Progenitor cell of endocrine pancreas (in vitro differentiated cells): Measurements from ENCODE around the gene TM4SF1. TPM values are rescaled to one million over a fixed set of nuclear protein-coding genes. Genes with fewer than 3 reads are reported as not detected.
"Not testable (repeated sequence)": the region's sequence is repeated elsewhere in the genome, so short reads cannot be mapped to it uniquely, and the experiment has no call there.

Experiments used
- DNase-seq: peaks from one replicate; pipeline ENCODE4 v3.0.0; 2021; ENCODE audit warnings: low spot score; ENCODE audit not compliant: unreplicated experiment
- H3K27ac Mint-ChIP-seq: 2 replicates; pipeline ENCODE4 v1.8.0; 2021; ENCODE audit warnings: mild to moderate bottlenecking, moderate library complexity, mixed read lengths
- H3K27me3 Mint-ChIP-seq: 2 replicates; pipeline ENCODE4 v1.8.0; 2021; ENCODE audit warnings: mixed read lengths
- H3K36me3 Mint-ChIP-seq: 2 replicates; pipeline ENCODE4 v1.8.0; 2022; ENCODE audit warnings: mixed read lengths; ENCODE audit not compliant: insufficient read depth
- H3K4me1 Mint-ChIP-seq: 2 replicates; pipeline ENCODE4 v1.8.0; 2021; ENCODE audit warnings: low read depth, mixed read lengths
- H3K4me3 Mint-ChIP-seq: 2 replicates; pipeline ENCODE4 v1.8.0; 2021; ENCODE audit warnings: low read depth, mild to moderate bottlenecking, moderate library complexity, mixed read lengths
- H3K9me3 Mint-ChIP-seq: 2 replicates; pipeline ENCODE4 v1.8.0; 2021; ENCODE audit warnings: low read depth, mixed read lengths
- CTCF ChIP-seq: fragments of 200-600 bp; sonication (generic); IDR thresholded peaks from one replicate; pipeline ENCODE4 v1.5.0; 2021; ENCODE audit warnings: antibody characterized with exemption, mild to moderate bottlenecking; ENCODE audit not compliant: unreplicated experiment
- total RNA-seq: library from RNA; stranded (reverse); gene quantifications from 2 replicates; pipeline ENCODE4 v1.2.1, GENCODE V29; 2021

Gene TM4SF1
- total RNA-seq, 1 donor from 2014 or later = 2.1 TPM

- no peak for DNase-seq
- no peak for TF ChIP-seq CTCF
- peaks cover 8% of the 10 kb centered on the region for H3K36me3 Mint-ChIP-seq
- H3K27me3 Mint-ChIP-seq = no peaks in the 10 kb centered on the region
- peaks cover 39% of the 10 kb centered on the region for H3K4me1 Mint-ChIP-seq
- peak overlapping the region; percentile 83 for H3K27ac Mint-ChIP-seq
- peaks cover 11% of the 10 kb centered on the region for H3K9me3 Mint-ChIP-seq
- peak overlapping the region; percentile 43 for H3K4me3 Mint-ChIP-seq
These were observed 4.0 kb upstream of the TM4SF1 start for GRCh38 chr3:149381173-149382100.

GRCh38 chr3:149380220-149380619 lies 2.8 kb upstream of the TM4SF1 start:
- not testable (repeated sequence) for H3K36me3 Mint-ChIP-seq, H3K4me3 Mint-ChIP-seq, DNase-seq, H3K27ac Mint-ChIP-seq, H3K27me3 Mint-ChIP-seq, H3K9me3 Mint-ChIP-seq
- H3K4me1 Mint-ChIP-seq = peaks cover 33% of the 10 kb centered on the region

- Mint-ChIP-seq H3K27me3 (no peaks in the 10 kb centered on the region), H3K4me3 (no peak overlapping the region)
- TF ChIP-seq CTCF = no peak
These were observed 1.2 kb upstream of the TM4SF1 start for GRCh38 chr3:149378478-149379309.

GRCh38 chr3:149376718-149377407 lies 586 bp downstream of the TM4SF1 start:
- Mint-ChIP-seq H3K4me1 (peaks cover 42% of the 10 kb centered on the region), H3K4me3 (no peak overlapping the region), H3K27ac (peak overlapping the region; percentile 88)

More at GRCh38 chr3:149378478-149379309, 1.2 kb upstream of the TM4SF1 start:
- H3K27ac Mint-ChIP-seq = no peak overlapping the region
- peaks cover 35% of the 10 kb centered on the region for H3K4me1 Mint-ChIP-seq
- DNase-seq = no peak
- peaks cover 8% of the 10 kb centered on the region for H3K36me3 Mint-ChIP-seq
- peaks cover 7% of the 10 kb centered on the region for H3K9me3 Mint-ChIP-seq

More at GRCh38 chr3:149376718-149377407, 586 bp downstream of the TM4SF1 start:
- Mint-ChIP-seq H3K27me3 (no peaks in the 10 kb centered on the region), H3K9me3 (peaks cover 7% of the 10 kb centered on the region), H3K36me3 (peaks cover 8% of the 10 kb centered on the region)
- TF ChIP-seq CTCF = no peak
- no peak for DNase-seq
